Measurements from ENCODE around the gene GADD45A. TPM values are rescaled to one million over a fixed set of nuclear protein-coding genes. Genes with fewer than 3 reads are reported as not detected.
"Not testable (repeated sequence)": the region's sequence is repeated elsewhere in the genome, so short reads cannot be mapped to it uniquely, and the experiment has no call there.

GADD45A gene
- polyA plus RNA-seq (ENCODE audit: insufficient read length in 12 of 12): 10 to 100 TPM in 11 of 12 donors, not detected in 1; 13.2 to 34.9 (median 16.4) TPM
- long read RNA-seq, donor 1, transcript GADD45A-202 (4 exons, 1,496 nt): major isoform, 12 of 34 reads
- long read RNA-seq, donor 1, partial matches to known transcripts: 21 of 34 reads
- long read RNA-seq, donor 1, other reads (novel, unspliced or antisense): 0 of 34 reads
- long read RNA-seq, donor 2, transcript GADD45A-202 (4 exons, 1,496 nt): major isoform, 11 of 12 reads
- long read RNA-seq, donor 2, partial matches to known transcripts: 0 of 12 reads
- long read RNA-seq, donor 2, other reads (novel, unspliced or antisense): 0 of 12 reads
- long read RNA-seq, donor 3, transcript GADD45A-202 (4 exons, 1,496 nt): major isoform, 5 of 5 reads
- long read RNA-seq, donor 3, partial matches to known transcripts: 0 of 5 reads
- long read RNA-seq, donor 3, other reads (novel, unspliced or antisense): 0 of 5 reads
- long read RNA-seq, donor 4, transcript GADD45A-202 (4 exons, 1,496 nt): major isoform, 7 of 8 reads
- long read RNA-seq, donor 4, partial matches to known transcripts: 0 of 8 reads
- long read RNA-seq, donor 4, other reads (novel, unspliced or antisense): 0 of 8 reads
- long read RNA-seq, donor 5, transcript GADD45A-202 (4 exons, 1,496 nt): major isoform, 8 of 8 reads
- long read RNA-seq, donor 5, partial matches to known transcripts: 0 of 8 reads
- long read RNA-seq, donor 5, other reads (novel, unspliced or antisense): 0 of 8 reads
- long read RNA-seq, donor 6, partial matches to known transcripts: 0 of 1 reads
- long read RNA-seq, donor 6, other reads (novel, unspliced or antisense): 0 of 1 reads
- long read RNA-seq, donor 7, partial matches to known transcripts: 0 of 3 reads
- long read RNA-seq, donor 7, other reads (novel, unspliced or antisense): 0 of 3 reads
- long read RNA-seq, donor 8, transcript GADD45A-202 (4 exons, 1,496 nt): major isoform, 14 of 25 reads
- long read RNA-seq, donor 8, partial matches to known transcripts: 10 of 25 reads
- long read RNA-seq, donor 8, other reads (novel, unspliced or antisense): 0 of 25 reads
- long read RNA-seq, donor 9, transcript GADD45A-202 (4 exons, 1,496 nt): major isoform, 5 of 6 reads
- long read RNA-seq, donor 9, partial matches to known transcripts: 0 of 6 reads
- long read RNA-seq, donor 9, other reads (novel, unspliced or antisense): 0 of 6 reads
- long read RNA-seq, donor 10, transcript GADD45A-202 (4 exons, 1,496 nt): major isoform, 19 of 20 reads
- long read RNA-seq, donor 10, partial matches to known transcripts: 0 of 20 reads
- long read RNA-seq, donor 10, other reads (novel, unspliced or antisense): 0 of 20 reads
- long read RNA-seq, donor 11, transcript GADD45A-202 (4 exons, 1,496 nt): major isoform, 6 of 13 reads
- long read RNA-seq, donor 11, partial matches to known transcripts: 7 of 13 reads
- long read RNA-seq, donor 11, other reads (novel, unspliced or antisense): 0 of 13 reads

- peak; percentile 96 for DNase-seq
Measured at GRCh38 chr1:67685067-67685557, at the start of gene GADD45A. GADD45A (plus strand) TSS chr1:67685201; CDS start chr1:67685495, 294 bp downstream.

- DNase-seq: no peak
Measured at GRCh38 chr1:67636146-67636545, 48.9 kb upstream of the GADD45A start.

- no peak for DNase-seq
Measured at GRCh38 chr1:67639361-67639760, 45.6 kb upstream of the GADD45A start.

GRCh38 chr1:67642629-67643028 is 42.4 kb upstream of the GADD45A start:
- peak; percentile 21 for DNase-seq

- DNase-seq: peak; percentile 16
Measured at GRCh38 chr1:67644566-67644965, 40.4 kb upstream of the GADD45A start.

GRCh38 chr1:67645495-67646144 is 39.4 kb upstream of the GADD45A start:
- DNase-seq: peak; percentile 19

- peak; percentile 15 for DNase-seq
Measured at GRCh38 chr1:67646145-67647035, 38.6 kb upstream of the GADD45A start.

- DNase-seq: no peak
Measured at GRCh38 chr1:67647036-67647798, 37.8 kb upstream of the GADD45A start.

- no peak for DNase-seq
Measured at GRCh38 chr1:67647814-67648358, 37.1 kb upstream of the GADD45A start.

- DNase-seq: no peak
Measured at GRCh38 chr1:67648582-67649326, 36.2 kb upstream of the GADD45A start.

- DNase-seq: no peak
Measured at GRCh38 chr1:67650061-67650460, 34.9 kb upstream of the GADD45A start.

- no peak for DNase-seq
Measured at GRCh38 chr1:67651031-67651430, 34.0 kb upstream of the GADD45A start.

GRCh38 chr1:67652800-67653199 is 32.2 kb upstream of the GADD45A start:
- no peak for DNase-seq

- DNase-seq: no peak
Measured at GRCh38 chr1:67653304-67653703, 31.7 kb upstream of the GADD45A start.

GRCh38 chr1:67655581-67655980 is 29.4 kb upstream of the GADD45A start:
- no peak for DNase-seq

- not testable (repeated sequence) for DNase-seq
Measured at GRCh38 chr1:67657152-67657551, 27.8 kb upstream of the GADD45A start.

GRCh38 chr1:67659229-67659628 is 25.8 kb upstream of the GADD45A start:
- no peak for DNase-seq

- no peak for DNase-seq
Measured at GRCh38 chr1:67662884-67663283, 22.1 kb upstream of the GADD45A start.
